SIG-M5 treated with dmso at 0.1 percent for 504 hours (cell line): Measurements from ENCODE around the gene BMPR1A.
"Not testable (repeated sequence)": the region's sequence is repeated elsewhere in the genome, so short reads cannot be mapped to it uniquely, and the experiment has no call there.

Experiments used
- DNase-seq: peaks from one replicate; lab custom pipeline; 2025; ENCODE audit not compliant: unreplicated experiment; lab: John Stamatoyannopoulos, UW

The BMPR1A gene

DNA sequence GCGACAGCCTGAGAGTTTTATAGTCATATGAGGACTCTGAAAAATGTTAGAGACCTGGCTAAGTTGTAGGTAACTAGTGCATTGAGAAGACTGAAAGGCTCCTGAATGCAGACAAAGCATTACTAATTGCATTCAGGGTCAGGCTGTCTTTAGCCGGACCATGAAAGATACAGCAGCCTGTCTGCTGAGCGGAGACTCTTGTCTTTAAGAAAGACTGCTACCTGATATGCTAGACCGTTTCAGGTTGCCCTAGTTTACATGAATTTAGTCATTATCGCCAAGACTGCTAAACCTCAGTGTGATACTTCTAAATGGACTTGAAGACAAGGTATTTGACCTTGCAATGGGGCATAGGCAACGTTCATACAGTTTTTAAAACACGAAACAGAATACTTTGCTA lies 81.2 kb downstream of the BMPR1A start:
- DNase-seq = no peak

DNA sequence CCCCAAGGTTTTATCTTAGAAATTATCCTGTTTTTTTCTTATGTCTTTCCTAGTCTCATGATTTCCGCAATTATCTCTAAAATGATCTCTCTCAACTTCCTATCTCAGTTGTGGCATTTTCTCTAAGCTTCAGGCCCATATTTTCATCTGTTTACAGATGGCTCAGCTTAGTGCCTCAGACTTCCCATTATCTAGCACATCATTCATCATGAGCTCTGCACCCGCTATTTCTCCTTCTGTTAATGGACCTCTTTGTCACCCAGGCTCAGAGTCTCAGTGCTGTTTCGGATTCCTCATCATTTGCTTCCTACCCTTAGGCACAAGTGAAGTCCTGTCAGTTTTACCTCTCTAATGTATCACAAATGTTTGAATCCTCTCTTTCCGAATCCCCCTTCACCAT lies 84.1 kb downstream of the BMPR1A start:
- DNase-seq = no peak

DNA sequence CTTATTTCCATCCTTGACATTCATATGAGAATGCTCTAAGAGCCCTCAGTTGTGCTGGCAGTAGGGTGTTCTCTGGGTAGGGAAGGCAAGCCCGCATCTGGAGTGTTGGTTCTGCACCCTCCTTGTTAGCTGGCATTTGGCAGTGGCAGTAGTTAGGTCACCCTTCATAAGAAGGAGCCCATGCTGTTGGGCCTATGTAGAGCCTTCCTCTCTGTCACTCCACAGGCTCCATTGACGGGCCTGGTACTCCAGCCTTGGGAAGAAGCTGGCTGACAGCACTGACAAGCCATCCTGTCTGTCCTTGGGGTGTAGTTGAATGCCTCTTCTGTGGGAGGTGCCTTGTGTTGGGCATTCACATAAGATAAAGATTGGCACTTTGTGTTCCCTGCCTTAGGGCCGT lies 89.7 kb downstream of the BMPR1A start:
- no peak for DNase-seq

DNA sequence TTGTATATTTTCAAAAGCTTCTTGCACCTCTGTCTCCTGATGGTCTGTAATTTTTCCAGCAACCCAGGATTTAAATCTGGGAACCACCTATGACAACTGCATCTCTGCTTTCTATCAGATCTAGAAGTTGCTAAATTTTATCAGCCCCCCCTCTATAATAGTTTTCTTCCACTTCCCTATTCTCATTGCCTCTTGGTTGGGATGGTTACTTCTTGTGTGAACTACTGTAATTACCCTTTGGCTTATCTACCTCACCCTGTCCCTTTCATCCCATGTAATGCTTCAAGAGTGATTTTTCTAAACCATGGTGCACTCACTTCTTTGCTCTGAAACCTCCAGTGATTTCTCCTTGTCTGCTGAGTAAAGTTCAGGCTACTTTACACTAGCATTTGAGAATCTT lies 92.3 kb downstream of the BMPR1A start:
- peak; percentile 6 for DNase-seq

DNA sequence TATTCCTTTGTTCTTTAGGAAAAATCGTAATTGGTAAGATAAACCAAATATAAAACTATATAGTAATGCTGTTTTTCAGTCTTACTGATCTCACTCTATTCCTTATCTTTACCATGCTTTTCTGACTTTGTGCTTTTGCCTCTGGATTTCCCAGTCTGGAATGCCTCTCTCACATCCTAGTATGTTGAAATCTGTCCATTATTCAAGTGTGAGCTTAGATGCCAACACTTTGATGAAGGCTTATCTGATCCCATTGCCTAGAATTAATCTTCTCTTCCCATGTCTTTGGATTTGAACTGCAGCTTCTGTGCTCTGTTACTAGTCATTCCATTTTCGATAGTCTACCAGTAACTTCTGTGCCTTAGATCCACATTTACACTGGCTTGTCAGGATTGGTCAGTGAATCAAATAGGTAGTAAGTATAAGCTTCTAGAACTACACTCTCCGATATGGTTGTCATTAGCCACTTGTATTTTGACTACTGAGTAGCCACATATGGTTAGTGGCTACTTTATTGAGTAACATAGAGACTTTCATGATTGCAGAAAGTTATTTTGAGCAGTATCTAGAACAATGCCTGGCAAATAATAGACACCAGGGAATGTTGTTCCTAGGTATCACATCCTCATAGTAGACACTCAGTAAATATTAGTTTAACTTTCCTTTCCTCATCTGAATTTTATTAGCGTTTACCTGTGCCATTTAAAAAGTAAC lies 92.9 kb downstream of the BMPR1A start:
- DNase-seq = no peak

DNA sequence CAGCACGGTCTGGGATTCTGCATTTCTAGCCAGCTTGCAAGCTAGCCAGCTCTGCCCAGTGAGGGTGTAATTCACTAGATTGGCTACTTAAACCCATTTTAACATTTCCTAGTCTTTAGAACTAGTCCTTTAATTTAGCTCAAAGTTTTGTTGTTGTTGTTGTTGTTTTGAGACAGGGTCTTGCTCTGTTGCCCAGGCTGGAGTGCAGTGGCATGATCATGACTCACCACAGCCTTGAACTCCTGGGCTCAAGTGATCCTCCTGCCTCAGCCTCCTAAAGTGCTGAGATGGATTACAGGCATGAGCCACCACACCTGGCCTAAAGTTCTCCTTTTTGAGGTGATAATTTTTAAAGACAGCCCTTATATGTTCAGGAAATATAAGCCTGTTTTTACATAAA lies 94.1 kb downstream of the BMPR1A start:
- no peak for DNase-seq

DNA sequence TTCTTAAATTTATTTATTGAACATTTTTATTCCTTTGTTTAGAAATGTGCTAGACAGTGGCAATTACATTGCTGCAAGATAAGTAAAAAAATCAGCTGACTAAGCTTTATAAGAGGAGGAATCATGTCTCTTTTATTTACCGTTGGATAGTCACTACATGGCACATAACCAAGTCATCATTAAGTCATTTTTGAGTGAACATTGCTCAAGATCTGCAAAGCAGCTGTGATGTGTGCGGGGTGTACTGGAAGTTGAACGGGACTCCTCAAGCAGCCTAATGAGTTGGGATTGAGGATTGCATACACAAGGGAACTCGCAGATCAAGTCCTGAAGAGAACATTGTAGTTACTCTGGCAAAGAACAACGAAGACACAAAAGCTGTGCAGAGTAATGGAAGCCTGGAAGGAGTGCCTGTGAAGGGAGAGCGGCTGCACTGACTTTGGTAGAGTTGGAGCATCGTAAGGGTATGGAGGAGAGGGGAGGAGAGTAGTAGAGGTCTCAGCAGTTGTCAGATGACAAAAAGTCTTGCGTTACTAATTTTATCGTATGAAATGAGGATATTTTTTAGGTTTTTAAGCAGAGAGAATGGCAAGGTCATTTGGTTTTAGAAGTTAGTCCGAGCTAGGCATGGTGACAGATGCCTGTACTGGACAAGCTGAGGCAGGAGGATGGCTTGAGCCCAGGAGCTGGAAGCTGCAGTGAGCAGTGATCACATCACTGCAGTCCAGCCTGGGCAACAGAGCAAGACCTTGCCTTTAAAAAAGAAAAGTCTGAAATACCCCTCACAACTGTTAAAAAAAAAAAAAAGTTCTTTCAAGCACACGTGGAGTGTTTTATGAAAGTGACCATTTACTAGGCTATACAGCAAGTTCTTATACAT lies 95.1 kb downstream of the BMPR1A start:
- no peak for DNase-seq

DNA sequence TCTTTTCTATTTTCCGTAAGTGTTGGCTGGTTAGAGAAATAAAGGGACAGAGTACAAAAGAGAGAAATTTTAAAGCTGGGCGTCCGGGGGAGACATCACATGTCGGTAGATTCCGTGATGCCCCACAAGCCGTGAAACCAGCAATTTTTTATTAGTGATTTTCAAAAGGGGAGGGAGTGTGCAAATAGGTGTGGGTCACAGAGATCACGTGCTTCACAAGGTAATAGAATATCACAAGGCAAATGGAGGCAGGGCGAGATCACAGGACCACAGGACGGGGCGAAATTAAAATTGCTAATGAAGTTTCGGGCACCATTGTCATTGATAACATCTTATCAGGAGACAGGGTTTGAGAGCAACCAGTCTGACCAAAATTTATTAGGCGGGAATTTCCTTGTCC lies 97.2 kb downstream of the BMPR1A start:
- DNase-seq = not testable (repeated sequence)

DNA sequence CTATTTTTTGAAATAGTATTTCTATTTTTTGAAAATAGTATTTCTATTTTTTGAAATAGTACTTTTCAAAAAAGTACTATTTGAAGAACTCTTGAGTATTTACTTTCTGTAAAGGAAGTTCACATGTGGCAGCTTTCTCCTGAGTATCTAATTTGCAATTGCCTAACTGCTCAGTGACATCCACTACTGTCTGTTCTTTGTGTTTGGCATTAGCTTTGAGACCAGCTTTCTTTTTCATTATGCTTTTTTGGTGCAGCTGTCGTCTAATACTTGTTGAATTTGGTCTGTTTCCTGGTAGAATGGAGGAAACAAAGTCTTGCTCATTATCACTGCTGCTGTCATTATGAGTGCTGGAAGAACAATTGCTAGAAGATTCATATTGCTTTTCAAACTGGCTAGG lies 99.1 kb downstream of the BMPR1A start:
- DNase-seq = no peak

DNA sequence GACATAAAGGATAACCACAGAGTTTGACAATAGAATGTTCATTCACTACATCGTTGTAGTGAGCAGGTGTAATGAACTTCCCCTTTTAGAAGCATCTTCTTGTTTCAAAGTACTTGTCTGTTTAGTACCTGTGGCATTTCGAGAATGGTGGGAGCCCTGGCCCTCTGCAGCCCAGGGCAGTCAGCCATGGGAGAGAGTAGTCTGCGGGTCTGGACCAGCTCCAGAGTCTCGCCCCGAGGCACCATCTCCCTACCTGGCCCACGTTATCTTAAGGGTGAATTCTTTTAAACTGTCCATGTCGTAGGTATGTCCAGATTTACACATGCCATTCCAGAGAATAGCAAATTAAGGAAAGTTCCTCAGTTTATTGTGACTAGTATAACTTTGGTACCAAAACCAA lies 99.7 kb downstream of the BMPR1A start:
- DNase-seq = no peak

DNA sequence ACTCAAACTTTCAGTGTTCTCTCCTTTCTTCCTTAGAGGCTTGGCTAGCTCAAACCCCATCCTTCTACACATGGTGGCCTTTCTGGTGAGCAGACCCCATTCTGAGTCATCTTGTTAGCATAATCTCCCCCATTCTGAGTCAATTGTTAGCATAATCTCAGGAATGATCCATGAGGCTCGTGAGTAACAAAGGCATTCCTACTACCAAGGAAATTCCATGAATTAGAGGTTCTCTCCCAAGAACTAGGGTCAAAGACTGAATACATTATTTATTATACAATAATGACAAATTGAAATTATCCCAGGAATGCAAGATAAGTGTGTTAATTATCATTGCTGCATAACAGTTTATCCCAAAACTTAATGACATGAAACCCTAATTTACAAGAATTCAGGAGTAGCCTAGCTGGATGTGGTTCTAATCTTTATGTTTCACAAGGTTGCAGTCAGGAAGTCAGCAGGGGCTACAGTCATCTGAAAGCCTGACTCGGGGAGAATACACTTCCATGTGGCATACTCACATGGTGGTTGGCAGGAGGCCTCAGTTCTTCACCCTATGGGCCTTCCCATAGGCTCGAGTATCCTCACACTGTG lies 100.8 kb downstream of the BMPR1A start:
- no peak for DNase-seq

DNA sequence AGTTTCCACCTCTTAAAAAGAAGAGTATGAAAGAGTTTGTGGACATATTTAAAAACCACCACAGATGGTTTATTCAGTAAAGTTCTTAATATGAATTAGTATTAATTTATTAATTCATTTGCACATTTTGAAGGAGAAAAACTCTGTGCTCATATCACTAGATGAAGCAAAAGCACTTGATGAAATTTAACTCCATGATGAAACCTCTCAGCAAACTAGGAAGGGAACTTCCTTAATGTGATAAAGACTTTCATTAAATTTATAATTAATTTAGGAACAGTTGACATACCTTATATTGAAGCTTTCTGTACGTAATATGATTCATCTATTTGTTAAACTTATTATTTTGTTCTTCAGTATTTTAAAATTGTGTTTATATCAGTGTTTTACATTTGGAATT lies 101.6 kb downstream of the BMPR1A start:
- DNase-seq = no peak

DNA sequence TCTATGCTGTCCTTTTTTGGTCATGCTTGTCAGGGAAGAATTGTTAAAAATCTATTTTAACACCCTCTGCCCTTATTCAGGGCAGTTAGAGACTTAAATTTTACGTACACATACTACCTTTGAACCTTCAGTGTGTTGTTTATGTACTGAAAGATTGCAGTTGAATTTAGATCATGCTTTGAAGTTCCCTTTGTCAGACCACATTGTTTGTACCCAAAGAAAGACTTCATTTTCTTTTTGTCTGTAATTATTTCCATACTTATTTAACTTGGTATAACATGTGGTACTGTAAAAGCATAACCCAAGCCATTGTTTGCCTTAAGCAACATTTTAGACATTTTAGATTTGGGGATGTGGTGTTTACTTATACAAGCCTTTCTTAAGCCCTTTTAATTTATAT lies 104.9 kb downstream of the BMPR1A start:
- DNase-seq = no peak

DNA sequence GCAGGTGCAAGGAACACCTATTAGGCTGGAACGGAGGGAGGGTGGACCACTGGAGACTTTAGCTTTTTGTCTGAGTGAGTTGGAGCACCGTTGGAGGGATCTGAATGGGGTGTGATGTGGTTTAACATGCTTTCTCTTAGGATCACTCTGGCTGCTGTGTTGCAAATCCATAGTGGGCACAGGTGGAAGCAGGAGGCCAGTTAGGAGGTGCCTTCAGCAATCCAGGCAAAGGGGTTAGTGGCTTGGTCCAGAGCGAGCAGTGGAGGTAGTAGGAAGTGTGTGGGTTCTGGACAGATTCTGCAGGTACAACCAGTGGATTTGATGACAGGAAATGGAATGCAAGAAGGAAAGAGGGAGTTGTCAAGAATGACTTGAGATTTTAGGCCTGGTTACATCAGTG lies 106.0 kb downstream of the BMPR1A start:
- no peak for DNase-seq

DNA sequence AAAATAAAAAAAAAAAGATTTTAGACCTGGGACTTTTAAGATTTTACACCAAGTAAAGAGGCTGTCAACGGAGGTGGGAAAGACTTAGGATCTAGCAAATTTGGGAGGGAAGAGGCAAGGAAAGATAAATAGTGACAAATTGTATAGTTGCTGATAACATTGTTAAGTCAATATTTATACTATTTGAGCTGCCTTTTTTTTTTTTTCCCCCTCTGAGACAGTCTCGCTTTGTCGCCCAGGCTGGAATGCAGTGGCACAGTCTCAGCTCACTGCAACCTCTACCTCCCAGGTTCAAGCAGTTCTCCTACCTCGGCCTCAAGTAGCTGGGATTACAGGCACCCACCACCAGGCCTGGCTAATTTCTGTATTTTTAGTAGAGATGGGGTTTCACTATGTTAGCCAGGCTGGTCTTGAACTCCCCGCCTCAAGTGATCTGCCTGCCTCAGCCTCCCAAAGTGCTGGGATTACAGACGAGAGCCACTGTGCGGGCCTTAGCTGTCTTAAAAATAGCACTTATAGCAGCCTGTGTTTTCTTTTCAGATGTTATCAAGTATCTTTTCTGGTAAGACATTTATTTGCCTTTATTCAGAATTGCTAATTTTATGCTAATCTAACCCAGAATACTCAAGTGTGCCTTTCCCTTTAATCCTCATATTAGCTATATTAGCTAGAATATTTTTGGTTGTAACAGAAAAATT lies 106.5 kb downstream of the BMPR1A start:
- DNase-seq = no peak

DNA sequence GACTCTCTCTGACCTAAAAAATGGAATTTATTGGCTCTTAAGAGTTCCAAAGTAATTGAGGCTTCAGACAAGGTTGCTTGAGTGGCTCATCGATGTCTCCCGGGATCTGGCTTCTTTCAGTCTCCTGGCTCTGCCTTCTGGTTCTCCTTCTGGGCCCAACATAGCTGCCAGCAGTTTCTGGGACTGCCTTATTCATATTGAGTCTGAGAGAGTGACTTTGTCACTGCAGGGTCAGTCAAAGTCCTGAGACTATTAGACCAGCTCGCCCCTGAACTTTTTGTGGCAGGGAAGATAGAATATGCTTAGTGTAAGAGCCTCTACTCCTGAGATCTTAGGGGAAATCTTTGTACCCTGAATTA lies 107.0 kb downstream of the BMPR1A start:
- no peak for DNase-seq

DNA sequence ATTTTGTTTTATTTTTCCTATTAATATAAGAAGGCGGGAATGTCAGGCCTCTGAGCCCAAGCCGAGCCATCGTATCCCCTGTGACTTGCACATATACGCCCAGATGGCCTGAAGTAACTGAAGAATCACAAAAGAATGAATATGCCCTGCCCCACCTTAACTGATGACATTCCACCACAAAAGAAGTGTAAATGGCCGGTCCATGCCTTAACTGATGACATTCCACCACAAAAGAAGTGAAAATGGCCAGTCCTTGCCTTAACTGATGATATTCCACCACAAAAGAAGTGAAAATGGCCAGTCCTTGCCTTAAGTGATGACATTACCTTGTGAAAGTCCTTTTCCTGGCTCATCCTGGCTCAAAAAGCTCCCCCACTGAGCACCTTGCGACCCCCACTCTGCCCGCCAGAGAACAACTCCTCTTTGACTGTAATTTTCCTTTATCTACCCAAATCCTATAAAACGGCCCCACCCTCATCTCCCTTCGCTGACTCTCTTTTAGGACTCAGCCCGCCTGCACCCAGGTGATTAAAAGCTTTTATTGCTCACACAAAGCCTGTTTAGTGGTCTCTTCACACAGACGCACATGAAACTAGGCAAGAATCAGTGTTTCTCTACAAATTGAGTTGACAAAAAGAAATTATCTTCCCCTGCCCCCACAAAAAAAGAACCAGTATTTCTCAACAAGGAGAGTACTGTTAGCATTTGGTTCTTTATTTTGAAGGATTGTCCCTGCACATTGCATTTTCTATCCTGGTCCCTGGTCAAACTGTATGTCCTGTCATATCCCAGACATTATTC lies 108.8 kb downstream of the BMPR1A start:
- DNase-seq = not testable (repeated sequence)

DNA sequence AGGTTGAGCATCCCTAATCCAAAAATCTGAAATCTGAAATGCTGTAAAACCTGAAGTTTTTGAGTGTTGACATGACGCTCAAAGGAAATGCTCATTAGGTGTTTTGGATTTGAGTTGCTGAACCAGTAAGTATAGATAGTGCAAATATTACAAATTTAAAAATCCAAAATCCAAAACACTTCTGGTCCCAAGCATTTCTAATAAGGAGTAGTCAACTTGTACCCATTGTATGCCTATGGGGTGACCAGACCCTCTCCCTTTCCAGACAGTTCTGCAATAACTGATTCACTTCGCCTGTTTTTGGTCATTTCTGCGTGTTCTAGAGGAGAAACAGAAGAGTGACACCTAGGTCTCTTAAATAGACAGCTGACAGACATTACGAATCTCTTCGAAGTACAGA lies 110.7 kb downstream of the BMPR1A start:
- no peak for DNase-seq

DNA sequence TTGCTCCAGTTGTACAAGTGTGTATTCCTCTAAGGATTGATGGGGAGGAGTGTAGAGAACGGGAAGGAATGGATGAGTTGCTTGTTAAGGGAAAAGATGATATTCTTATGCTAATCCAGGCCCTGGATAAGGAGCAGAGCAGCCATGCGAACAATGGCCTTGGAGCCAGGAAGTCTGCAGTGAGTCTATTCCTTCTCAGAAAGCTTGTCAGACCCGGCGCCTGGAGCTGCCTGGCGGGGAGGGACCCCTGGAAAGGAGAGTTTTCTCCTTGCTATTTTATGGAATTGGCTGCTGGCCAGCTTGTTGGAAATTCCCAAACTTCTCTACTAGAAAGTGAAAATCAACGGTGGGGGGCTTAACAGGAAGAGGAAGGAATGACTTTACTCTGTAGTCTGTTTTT lies 111.9 kb downstream of the BMPR1A start:
- DNase-seq = no peak

DNA sequence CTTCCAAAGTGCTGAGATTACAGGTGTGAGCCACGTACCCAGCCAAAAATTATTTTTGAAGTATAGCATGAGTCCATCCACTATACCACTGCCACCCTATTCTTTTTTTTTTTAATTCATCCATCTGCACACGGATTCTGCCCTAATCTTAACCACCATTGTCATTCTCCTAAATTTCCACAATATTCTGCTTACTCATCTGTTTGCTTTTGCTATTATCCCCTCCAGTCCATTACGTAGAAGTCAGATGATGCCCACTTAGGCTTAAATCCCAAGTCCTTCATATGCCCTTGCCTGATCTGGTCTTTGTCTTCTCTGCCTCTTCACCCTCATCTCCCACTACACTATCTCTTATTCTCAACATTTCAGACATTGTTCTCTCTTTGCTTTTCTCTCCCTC lies 114.3 kb downstream of the BMPR1A start:
- no peak for DNase-seq
